C4-2B (cell line): ENCODE measurements around the gene ZAR1.

Experiments used
- CTCF ChIP-seq: fragments of 450-650 bp; conservative IDR thresholded peaks from 2 replicates; pipeline ENCODE4 v1.5.1; 2017; ENCODE audit warnings: mild to moderate bottlenecking
- ZFX ChIP-seq: fragments of 450-650 bp; IDR thresholded peaks from 2 replicates; pipeline ENCODE4 v1.6.1; 2017

GRCh38 chr4:48483777-48484493, 6.1 kb upstream of the ZAR1 start:
- TF ChIP-seq CTCF (no peak), ZFX (no peak)
